ENCODE measurements around the gene DGCR2. TPM values are rescaled to one million over a fixed set of nuclear protein-coding genes. Genes with fewer than 3 reads are reported as not detected.

DGCR2 gene
- total and polyA plus RNA-seq, 2 of the 4 experiments (the other 2 are of a cell fraction): 17.2 to 35.4 TPM

- no peak overlapping the region for H3K14ac ChIP-seq (replicated peaks; ENCODE audit: low read depth, low read length)
- H3K27ac ChIP-seq (ENCODE audit: insufficient read depth, low read length): no peak overlapping the region
- no peak overlapping the region for H3K9ac ChIP-seq (ENCODE audit: low read depth, low read length)
- no peak overlapping the region for H2BK5ac ChIP-seq (ENCODE audit: low read depth, low read length, poor library complexity, severe bottlenecking)
- no peak overlapping the region for H4K5ac ChIP-seq (ENCODE audit: low read depth, low read length)
- H3K56ac ChIP-seq (ENCODE audit: extremely low read depth, insufficient read depth, low read length): no peak overlapping the region
- WGBS, 2 experiments (ENCODE audit: extremely low coverage in 2 of 2, insufficient read length in 1 of 2): no CpG with 5 or more reads among the region's 8 CpGs
- no peak overlapping the region for H4K91ac ChIP-seq (ENCODE audit: insufficient read depth, low read depth, low read length)
- peaks cover 18 to 82% of the 10 kb centered on the region in 2 experiments for H3K79me1 ChIP-seq (ENCODE audit: low read depth in 1 of 2, low read length in 2 of 2)
- no peak overlapping the region for H2AFZ ChIP-seq (replicated peaks; ENCODE audit: low read length, poor library complexity)
- H3K9me1 ChIP-seq (ENCODE audit: insufficient read depth, low read length): peaks cover 29% of the 10 kb centered on the region
- no peak overlapping the region for H4K8ac ChIP-seq (ENCODE audit: low read depth in 2 of 2, low read length in 2 of 2)
- H3K4me2 ChIP-seq (ENCODE audit: low read depth, low read length): no peak overlapping the region
- DNase-seq (no peak), ATAC-seq (ENCODE audit: low read depth) (no peak)
- no peak overlapping the region for H3K4me3 ChIP-seq (ENCODE audit: insufficient read depth, low read depth, low read length)
- H4K20me1 ChIP-seq (ENCODE audit: insufficient read depth, low read length): peaks cover 87% of the 10 kb centered on the region
- H2AK9ac ChIP-seq (replicated peaks; ENCODE audit: low read depth, low read length, poor library complexity): no peak overlapping the region
- H3K4ac ChIP-seq (ENCODE audit: low read depth, low read length): no peak overlapping the region
- intact Hi-C loops (cut with micrococcal nuclease): no loop called here
- H3K4me1 ChIP-seq (ENCODE audit: control insufficient read depth, insufficient read depth, low read length): peaks cover 23% of the 10 kb centered on the region
- no peak overlapping the region for H2AK5ac ChIP-seq (ENCODE audit: low read depth, low read length)
- no peak overlapping the region for H2BK20ac ChIP-seq (ENCODE audit: low read depth, low read length)
- no peak overlapping the region for H3K18ac ChIP-seq (ENCODE audit: low read depth, low read length)
- no peak overlapping the region for H3K23ac ChIP-seq (ENCODE audit: low read depth, low read length)
- H2BK15ac ChIP-seq (ENCODE audit: low read depth, low read length): no peak overlapping the region
- no peak for TF ChIP-seq MAZ (IDR thresholded peaks at IDR 0.05; ENCODE audit: borderline replicate concordance, low read depth, low read length)
- TF ChIP-seq CTCF (conservative IDR thresholded peaks at IDR 0.05; ENCODE audit: low read depth, low read length): no peak
- no peak for TF ChIP-seq ELK1 (IDR thresholded peaks at IDR 0.05; ENCODE audit: borderline replicate concordance, low read depth, low read length)
- no peak for TF ChIP-seq NFE2L2 (IDR thresholded peaks at IDR 0.05; ENCODE audit: low read depth, low read length)
- no peaks in the 10 kb centered on the region for H3K9me3 ChIP-seq (ENCODE audit: control insufficient read depth, insufficient read depth, low read length)
- dilution Hi-C loops (cut with HindIII; ENCODE audit: low sequenced_read_pairs, unreplicated experiment): no loop called here
- ChIA-PET CTCF (no interaction called here), POLR2A (ENCODE audit: unreplicated experiment) (no interaction called here)
- in situ Hi-C loops (cut with MboI; ENCODE audit: low sequenced_read_pairs): no loop called here
- no peaks in the 10 kb centered on the region for H3K36me3 ChIP-seq (ENCODE audit: control insufficient read depth, insufficient read depth, low read length)
- H2BK120ac ChIP-seq (ENCODE audit: low read depth, low read length): no peak overlapping the region
- no peaks in the 10 kb centered on the region for H3K27me3 ChIP-seq (ENCODE audit: control insufficient read depth, insufficient read depth, low read length)
- BruUV-seq (replicated peaks): no TSS peak
These were observed 14.5 kb downstream of the DGCR2 start for GRCh38 chr22:19107730-19108074.

Measured in IMR-90 (cell line).